ENCODE measurements around the gene SDR39U1.

DNA sequence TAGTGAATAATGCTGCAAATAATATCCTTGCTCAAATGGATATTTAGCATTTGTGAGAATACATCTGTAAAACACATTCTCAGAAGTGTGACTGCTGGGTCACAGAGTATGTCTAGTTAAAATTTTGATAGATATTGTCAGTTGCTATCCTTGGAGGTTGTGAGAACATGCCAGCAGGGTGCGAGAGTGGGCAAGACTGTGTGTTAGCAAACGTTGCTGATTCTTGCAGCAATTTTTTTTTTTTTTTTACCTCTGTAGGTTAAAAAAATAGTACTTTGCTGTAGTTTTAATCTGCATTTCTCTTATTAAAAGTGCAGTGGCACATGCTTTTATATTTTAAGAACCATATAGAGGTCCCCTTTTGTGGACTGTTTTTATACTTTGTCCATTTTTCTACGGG, 48.3 kb downstream of the SDR39U1 start:
- TF ChIP-seq EP300 (IDR thresholded peaks at IDR 0.05) (no peak), POLR2A (IDR thresholded peaks at IDR 0.05) (no peak)
- TF ChIP-seq, protein P1, sequence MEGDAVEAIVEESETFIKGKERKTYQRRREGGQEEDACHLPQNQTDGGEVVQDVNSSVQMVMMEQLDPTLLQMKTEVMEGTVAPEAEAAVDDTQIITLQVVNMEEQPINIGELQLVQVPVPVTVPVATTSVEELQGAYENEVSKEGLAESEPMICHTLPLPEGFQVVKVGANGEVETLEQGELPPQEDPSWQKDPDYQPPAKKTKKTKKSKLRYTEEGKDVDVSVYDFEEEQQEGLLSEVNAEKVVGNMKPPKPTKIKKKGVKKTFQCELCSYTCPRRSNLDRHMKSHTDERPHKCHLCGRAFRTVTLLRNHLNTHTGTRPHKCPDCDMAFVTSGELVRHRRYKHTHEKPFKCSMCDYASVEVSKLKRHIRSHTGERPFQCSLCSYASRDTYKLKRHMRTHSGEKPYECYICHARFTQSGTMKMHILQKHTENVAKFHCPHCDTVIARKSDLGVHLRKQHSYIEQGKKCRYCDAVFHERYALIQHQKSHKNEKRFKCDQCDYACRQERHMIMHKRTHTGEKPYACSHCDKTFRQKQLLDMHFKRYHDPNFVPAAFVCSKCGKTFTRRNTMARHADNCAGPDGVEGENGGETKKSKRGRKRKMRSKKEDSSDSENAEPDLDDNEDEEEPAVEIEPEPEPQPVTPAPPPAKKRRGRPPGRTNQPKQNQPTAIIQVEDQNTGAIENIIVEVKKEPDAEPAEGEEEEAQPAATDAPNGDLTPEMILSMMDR (IDR thresholded peaks at IDR 0.05): no peak
